Smooth muscle cell (in vitro differentiated cells): ENCODE results near the gene EMP2. TPM values are rescaled to one million over a fixed set of nuclear protein-coding genes. Genes with fewer than 3 reads are reported as not detected.
"Not testable (repeated sequence)": the region's sequence is repeated elsewhere in the genome, so short reads cannot be mapped to it uniquely, and the experiment has no call there.

ENCODE experiments used
- DNase-seq: peaks from one replicate; lab custom pipeline; 2025; ENCODE audit not compliant: unreplicated experiment; lab: John Stamatoyannopoulos, UW
- H2AFZ ChIP-seq: fragments of 200-600 bp; sonication (generic); 2 replicates; pipeline ENCODE4 v1.6.0; 2016; ENCODE audit warnings: antibody characterized with exemption, low read depth, mild to moderate bottlenecking
- H3F3A ChIP-seq: fragments of 200-600 bp; sonication (generic); 2 replicates; pipeline ENCODE4 v1.6.0; 2017; ENCODE audit warnings: antibody characterized with exemption, low read depth
- H3K27ac ChIP-seq: fragments of 200-600 bp; sonication (generic); 2 replicates; pipeline ENCODE4 v1.5.1; 2016; ENCODE audit warnings: low read depth, mild to moderate bottlenecking
- H3K27me3 ChIP-seq: fragments of 200-600 bp; sonication (generic); 2 replicates; pipeline ENCODE4 v1.6.1; 2016; ENCODE audit warnings: low read depth, mild to moderate bottlenecking
- H3K36me3 ChIP-seq: fragments of 200-600 bp; sonication (generic); 2 replicates; pipeline ENCODE4 v1.5.1; 2016; ENCODE audit warnings: low read depth
- H3K4me1 ChIP-seq: fragments of 200-600 bp; sonication (generic); 2 replicates; pipeline ENCODE4 v1.5.1; 2016; ENCODE audit warnings: low read depth
- H3K4me2 ChIP-seq: fragments of 200-600 bp; sonication (generic); 2 replicates; pipeline ENCODE4 v1.6.0; 2016; ENCODE audit warnings: mild to moderate bottlenecking
- H3K4me3 ChIP-seq: fragments of 200-600 bp; sonication (generic); 2 replicates; pipeline ENCODE4 v1.5.1; 2016; ENCODE audit warnings: mild to moderate bottlenecking
- H3K79me2 ChIP-seq: fragments of 200-600 bp; sonication (generic); 2 replicates; pipeline ENCODE4 v1.6.0; 2016; ENCODE audit warnings: low read depth, mild to moderate bottlenecking
- H3K9ac ChIP-seq: fragments of 200-600 bp; sonication (generic); 2 replicates; pipeline ENCODE4 v1.6.0; 2016; ENCODE audit warnings: low read depth
- H3K9me3 ChIP-seq: fragments of 200-600 bp; sonication (generic); replicated peaks from 2 replicates; pipeline ENCODE4 v1.5.1; 2016; ENCODE audit warnings: low read depth
- H4K20me1 ChIP-seq: fragments of 200-600 bp; sonication (generic); 2 replicates; pipeline ENCODE4 v1.6.0; 2016; ENCODE audit warnings: low read depth
- WGBS: methylation state at CpG from one replicate; pipeline ENCODE4 v1.1.7; 2016; ENCODE audit warnings: low lambda C conversion rate; 5-methylcytosine and 5-hydroxymethylcytosine counted together
- polyA plus RNA-seq: library from polyadenylated mRNA; unstranded; fragments of >200 nt; fragmentation: Nextera tagmentation; extraction: Ambion mirVana; gene quantifications from 2 replicates; pipeline ENCODE4 v1.2.1, GENCODE V29; 2016
- total RNA-seq: library from RNA; depleted of rRNA; stranded (reverse); fragments of >200 nt; gene quantifications from 2 replicates; pipeline ENCODE4 v1.2.3, GENCODE V29; 2014
- TF ChIP-seq, protein P1 (sequence below): fragments of 200-600 bp; sonication (generic); IDR thresholded peaks from 2 replicates; pipeline ENCODE4 v1.5.1; 2017; ENCODE audit warnings: borderline replicate concordance, mild to moderate bottlenecking, antibody characterized with exemption; ENCODE audit not compliant: insufficient read depth, poor library complexity, severe bottlenecking

The EMP2 gene
- total and polyA plus RNA-seq, 2 experiments from 2014 or later: 3.9 to 20.7 TPM

DNA sequence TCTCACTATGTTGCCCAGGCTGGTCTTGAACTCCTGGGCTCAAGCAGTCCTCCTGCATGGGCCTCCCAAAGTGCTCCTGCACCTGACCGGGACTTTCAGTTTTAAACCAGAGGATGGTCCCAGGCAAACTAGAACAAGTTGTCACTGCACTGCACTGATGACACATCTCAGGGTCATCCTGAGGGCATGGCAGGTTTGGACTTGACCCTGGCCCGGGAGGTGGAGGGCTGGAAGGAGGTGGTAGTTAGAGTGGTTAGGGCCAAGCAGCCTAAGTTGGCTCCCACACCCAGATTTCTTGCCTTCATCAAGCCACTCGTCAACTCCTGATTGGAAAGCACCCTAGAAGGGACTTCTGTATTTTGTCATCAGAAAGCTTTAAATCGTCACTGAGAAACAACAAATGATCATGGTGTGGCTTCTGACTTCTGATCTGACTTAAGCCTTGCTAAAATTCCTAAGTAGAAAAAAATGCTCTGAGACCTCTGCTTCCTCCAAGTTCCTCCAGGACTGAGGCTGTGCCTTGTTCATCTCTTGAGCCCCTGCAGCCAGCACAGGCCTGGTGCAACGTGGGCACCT, 43.5 kb downstream of the EMP2 start:
- H3K4me2 ChIP-seq: no peak overlapping the region
- WGBS: 64% methylated on average over 5 of the region's 5 CpGs

DNA sequence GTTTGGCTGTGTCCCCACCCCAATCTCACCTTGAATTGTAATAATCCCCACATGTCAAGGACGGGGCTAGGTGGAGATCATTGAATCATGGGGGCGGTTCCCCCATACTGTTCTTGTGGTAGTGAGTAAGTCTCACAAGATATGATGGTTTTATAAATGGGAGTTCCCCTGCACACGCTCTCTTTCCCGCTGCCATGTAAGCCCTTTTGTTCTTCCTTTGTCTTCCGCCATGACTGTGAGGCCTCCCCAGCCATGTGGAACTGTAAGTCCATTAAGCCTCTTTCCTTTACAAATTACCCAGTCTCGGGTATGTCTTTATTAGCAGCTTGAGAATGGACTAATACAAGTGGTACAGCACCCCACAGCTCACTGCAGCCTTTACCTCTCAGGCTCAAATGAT, 44.1 kb downstream of the EMP2 start:
- not testable (repeated sequence) for H3K79me2 ChIP-seq, H3F3A ChIP-seq, H4K20me1 ChIP-seq, H3K4me2 ChIP-seq, H3K36me3 ChIP-seq, H3K27ac ChIP-seq, H3K9ac ChIP-seq, H3K4me3 ChIP-seq, H3K27me3 ChIP-seq, H3K9me3 ChIP-seq, DNase-seq, H2AFZ ChIP-seq, H3K4me1 ChIP-seq
- WGBS: 95% methylated on average over 6 of the region's 6 CpGs

More for the DNA sequence above, 43.5 kb downstream of the EMP2 start:
- TF ChIP-seq, protein P1, sequence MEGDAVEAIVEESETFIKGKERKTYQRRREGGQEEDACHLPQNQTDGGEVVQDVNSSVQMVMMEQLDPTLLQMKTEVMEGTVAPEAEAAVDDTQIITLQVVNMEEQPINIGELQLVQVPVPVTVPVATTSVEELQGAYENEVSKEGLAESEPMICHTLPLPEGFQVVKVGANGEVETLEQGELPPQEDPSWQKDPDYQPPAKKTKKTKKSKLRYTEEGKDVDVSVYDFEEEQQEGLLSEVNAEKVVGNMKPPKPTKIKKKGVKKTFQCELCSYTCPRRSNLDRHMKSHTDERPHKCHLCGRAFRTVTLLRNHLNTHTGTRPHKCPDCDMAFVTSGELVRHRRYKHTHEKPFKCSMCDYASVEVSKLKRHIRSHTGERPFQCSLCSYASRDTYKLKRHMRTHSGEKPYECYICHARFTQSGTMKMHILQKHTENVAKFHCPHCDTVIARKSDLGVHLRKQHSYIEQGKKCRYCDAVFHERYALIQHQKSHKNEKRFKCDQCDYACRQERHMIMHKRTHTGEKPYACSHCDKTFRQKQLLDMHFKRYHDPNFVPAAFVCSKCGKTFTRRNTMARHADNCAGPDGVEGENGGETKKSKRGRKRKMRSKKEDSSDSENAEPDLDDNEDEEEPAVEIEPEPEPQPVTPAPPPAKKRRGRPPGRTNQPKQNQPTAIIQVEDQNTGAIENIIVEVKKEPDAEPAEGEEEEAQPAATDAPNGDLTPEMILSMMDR: no peak
- Histone ChIP-seq H3K36me3 (no peaks in the 10 kb centered on the region), H3F3A (no peaks in the 10 kb centered on the region), H3K27ac (no peak overlapping the region), H3K9me3 (no peaks in the 10 kb centered on the region), H3K79me2 (no peaks in the 10 kb centered on the region), H3K27me3 (no peaks in the 10 kb centered on the region), H3K4me1 (no peaks in the 10 kb centered on the region), H3K4me3 (no peak overlapping the region), H3K9ac (no peak overlapping the region), H2AFZ (no peak overlapping the region), H4K20me1 (no peaks in the 10 kb centered on the region)
- DNase-seq: no peak

DNA sequence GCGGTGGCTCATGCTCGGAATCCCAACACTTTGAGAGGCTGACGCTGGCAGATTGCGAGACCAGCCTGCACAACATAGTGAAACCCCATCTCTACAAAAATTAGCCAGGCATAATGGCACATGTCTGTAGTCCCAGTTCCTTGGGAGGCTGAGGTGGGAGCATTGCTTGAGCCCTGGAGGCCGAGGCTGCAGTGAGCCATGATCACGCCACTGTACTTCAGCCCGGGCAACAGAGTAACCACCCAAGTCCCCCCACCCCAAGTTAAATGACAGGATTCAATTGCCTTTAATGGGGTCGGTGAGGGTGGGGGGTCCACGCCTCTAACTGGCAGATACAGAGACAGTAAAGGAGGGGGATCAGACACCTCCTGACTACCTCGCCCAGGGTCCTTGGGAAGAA, 44.9 kb downstream of the EMP2 start:
- TF ChIP-seq, protein P1: no peak
- Histone ChIP-seq H3K4me1 (no peaks in the 10 kb centered on the region), H3K9ac (no peak overlapping the region), H3K36me3 (no peaks in the 10 kb centered on the region), H3K27me3 (peaks cover 5% of the 10 kb centered on the region), H3K4me3 (no peak overlapping the region), H4K20me1 (no peaks in the 10 kb centered on the region), H3K27ac (no peak overlapping the region), H3K4me2 (no peak overlapping the region), H2AFZ (no peak overlapping the region), H3F3A (no peaks in the 10 kb centered on the region), H3K79me2 (no peaks in the 10 kb centered on the region), H3K9me3 (no peaks in the 10 kb centered on the region)
- no peak for DNase-seq
- WGBS: 94% methylated on average over 10 of the region's 10 CpGs

DNA sequence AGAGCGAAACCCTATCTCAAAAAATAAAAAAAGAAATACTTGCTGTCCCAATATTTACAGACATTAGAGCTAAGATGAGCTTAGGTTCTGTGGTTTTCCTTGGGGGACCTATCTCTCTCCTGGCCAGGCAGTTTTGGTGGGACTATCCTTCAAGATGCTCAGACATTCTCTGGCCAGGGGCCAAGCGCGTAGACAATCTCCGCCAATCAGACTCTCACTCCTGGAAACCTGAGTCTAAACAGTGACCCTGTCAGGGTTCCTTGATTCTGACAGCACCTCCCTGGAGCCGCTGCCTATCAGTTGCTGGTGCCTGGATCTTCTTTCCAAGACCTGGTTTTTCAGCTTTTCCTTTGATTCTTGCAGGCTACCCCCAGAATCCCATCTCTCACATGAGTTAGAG, 45.6 kb downstream of the EMP2 start:
- Histone ChIP-seq H3K4me3 (no peak overlapping the region), H3K9me3 (no peaks in the 10 kb centered on the region), H3K4me2 (no peak overlapping the region), H4K20me1 (no peaks in the 10 kb centered on the region), H3K9ac (no peak overlapping the region), H3K4me1 (no peaks in the 10 kb centered on the region), H3F3A (no peaks in the 10 kb centered on the region), H3K36me3 (no peaks in the 10 kb centered on the region), H3K27ac (no peak overlapping the region), H3K27me3 (peaks cover 10% of the 10 kb centered on the region), H3K79me2 (no peaks in the 10 kb centered on the region), H2AFZ (no peak overlapping the region)
- TF ChIP-seq, protein P1: no peak
- DNase-seq: no peak
- WGBS: 89% methylated on average over 5 of the region's 5 CpGs

DNA sequence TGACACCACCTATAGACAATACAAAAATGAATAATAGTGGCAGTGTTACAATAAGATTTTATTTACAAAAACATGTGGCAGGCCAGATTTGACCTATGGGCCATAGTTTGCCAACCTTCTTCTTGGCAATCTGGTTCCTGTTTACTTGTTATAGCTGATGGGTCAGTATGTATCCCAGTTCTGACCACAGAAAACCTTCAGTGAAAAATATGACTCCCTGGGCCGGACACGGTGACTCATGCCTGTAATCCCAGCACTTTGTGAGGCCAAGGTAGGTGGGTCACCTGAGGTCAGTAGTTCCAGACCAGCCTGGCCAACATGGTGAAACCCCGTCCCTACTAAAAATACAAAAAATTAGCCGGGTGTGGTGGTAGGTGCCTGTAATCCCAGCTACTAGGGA, 46.8 kb downstream of the EMP2 start:
- H3K36me3 ChIP-seq, H3K4me1 ChIP-seq, H3K79me2 ChIP-seq, H4K20me1 ChIP-seq, H3K27ac ChIP-seq, H3F3A ChIP-seq, H3K4me2 ChIP-seq, H3K4me3 ChIP-seq, DNase-seq, H3K9ac ChIP-seq, H2AFZ ChIP-seq, H3K9me3 ChIP-seq: not testable (repeated sequence)
- 74% methylated on average over 4 of the region's 4 CpGs for WGBS
- H3K27me3 ChIP-seq: peaks cover 20% of the 10 kb centered on the region
